Left lung (tissue), 10 donors: ENCODE measurements around the gene PKIG. TPM values are rescaled to one million over a fixed set of nuclear protein-coding genes. Genes with fewer than 3 reads are reported as not detected.

Source experiments
- ATAC-seq: fragments of 200-7000 bp; cut with Tn5 transposase; one replicate; pipeline ENCODE4 v1.9.1; 2020; ENCODE audit warnings: moderate library complexity
- DNase-seq, 4 donors: peaks; one replicate each; pipeline ENCODE4 v3.0.0-alpha.2; 2013 to 2020
- H3K27ac ChIP-seq, 2 donors: fragments of 200-600 bp; sonication (generic) in 1 of 2; one replicate each; pipeline versions ENCODE4 v1.5.0 to v1.8.0; 2020 to 2021
- H3K27me3 ChIP-seq, 2 donors: fragments of 200-600 bp; sonication (generic) in 1 of 2; one replicate each; pipeline versions ENCODE4 v1.5.0 to v1.8.0; 2020 to 2021
- H3K36me3 ChIP-seq, 2 donors: fragments of 200-600 bp; sonication (generic) in 1 of 2; one replicate each; pipeline versions ENCODE4 v1.5.0 to v1.8.0; 2020 to 2021
- H3K4me1 ChIP-seq, 2 donors: fragments of 200-600 bp; one replicate each; pipeline ENCODE4 v1.8.0; 2021
- H3K4me3 ChIP-seq, 2 donors: fragments of 200-600 bp; sonication (generic) in 1 of 2; one replicate each; pipeline versions ENCODE4 v1.5.0 to v1.8.0; 2020 to 2021; ENCODE audit warnings: mild to moderate bottlenecking in 1 of 2
- H3K9me3 ChIP-seq, 2 donors: fragments of 200-600 bp; sonication (generic) in 1 of 2; one replicate each; pipeline versions ENCODE4 v1.5.0 to v1.8.0; 2020 to 2021
- CTCF ChIP-seq, 2 donors: fragments of 200-600 bp; sonication (generic) in 1 of 2; IDR thresholded peaks; one replicate each; pipeline versions ENCODE4 v1.5.0 to v1.8.0; 2021; ENCODE audit warnings: antibody characterized with exemption in 2 of 2
- intact Hi-C, 2 donors: fragments of 100-400 bp; cut with DNase I; formaldehyde crosslinking; loops; one replicate each; pipeline versions ENCODE4 v1.11.2 to v1.14.2; 2022
- polyA plus RNA-seq, 6 donors: library from polyadenylated mRNA; unstranded; fragments of 120-200 nt; gene quantifications; one replicate each; pipeline ENCODE4 v1.2.1, GENCODE V29; 2013; ENCODE audit not compliant: insufficient read length in 6 of 6
- total RNA-seq, 2 donors: library from RNA; stranded (reverse); fragmentation: NEBNext Ultra II Directional; extraction: Animal tissue kit (Norgen Biotek cat#: 25700); gene quantifications; one replicate each; pipeline ENCODE4 v1.2.1, GENCODE V29; 2021
- donor health status: DM: no; HTN: yes; CAD: no.
- donor health status: DM: no; HTN: no; CAD: no.

The PKIG gene
- total and polyA plus RNA-seq, 8 donors, result 40.1 to 67.7 (median 55.2) TPM

DNA sequence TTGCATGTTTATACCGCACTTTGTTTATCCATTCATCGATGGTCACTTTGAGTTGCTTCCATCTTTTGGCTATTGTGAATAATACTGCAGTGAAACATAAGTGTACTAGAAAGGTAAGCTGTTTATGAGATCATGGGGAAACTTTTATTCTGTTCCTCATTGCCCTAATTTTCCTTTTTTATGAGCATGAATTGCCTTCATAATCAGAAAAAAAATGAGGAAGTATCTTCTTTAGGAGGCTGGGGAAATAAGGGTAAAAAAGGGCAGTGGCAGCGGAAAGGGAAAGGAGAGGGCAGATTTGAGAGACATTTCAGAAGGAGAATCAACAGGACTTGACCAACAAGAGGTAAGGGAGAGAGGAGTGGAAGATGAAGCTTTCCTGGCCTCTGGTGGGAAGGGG is 46.2 kb upstream of the PKIG start:
- DNase-seq (no peak), ATAC-seq (no peak)
- Histone ChIP-seq H3K4me3 (no peak overlapping the region), H3K27me3 (peaks cover 0 to 5% of the 10 kb centered on the region in 2 donors), H3K36me3 (no peaks in the 10 kb centered on the region), H3K4me1 (peaks cover 0 to 36% of the 10 kb centered on the region in 2 donors), H3K27ac (peak overlapping the region in 1 of 2 donors; percentile 18), H3K9me3 (no peaks in the 10 kb centered on the region)
- no peak for TF ChIP-seq CTCF (IDR thresholded peaks at IDR 0.05)
- intact Hi-C loops, result no loop called here

- H3K9me3 ChIP-seq, result no peaks in the 10 kb centered on the region
- H3K4me1 ChIP-seq, result peaks cover 3 to 29% of the 10 kb centered on the region in 2 donors
- TF ChIP-seq CTCF (IDR thresholded peaks at IDR 0.05), result no peak
- H3K27me3 ChIP-seq, result no peaks in the 10 kb centered on the region
- H3K4me3 ChIP-seq, result no peak overlapping the region
- ATAC-seq (no peak), DNase-seq (no peak)
- intact Hi-C loops, result no loop called here
- H3K36me3 ChIP-seq, result no peaks in the 10 kb centered on the region
- no peak overlapping the region for H3K27ac ChIP-seq
Observed at GRCh38 chr20:44537993-44538392, 44.4 kb upstream of the PKIG start.

DNA sequence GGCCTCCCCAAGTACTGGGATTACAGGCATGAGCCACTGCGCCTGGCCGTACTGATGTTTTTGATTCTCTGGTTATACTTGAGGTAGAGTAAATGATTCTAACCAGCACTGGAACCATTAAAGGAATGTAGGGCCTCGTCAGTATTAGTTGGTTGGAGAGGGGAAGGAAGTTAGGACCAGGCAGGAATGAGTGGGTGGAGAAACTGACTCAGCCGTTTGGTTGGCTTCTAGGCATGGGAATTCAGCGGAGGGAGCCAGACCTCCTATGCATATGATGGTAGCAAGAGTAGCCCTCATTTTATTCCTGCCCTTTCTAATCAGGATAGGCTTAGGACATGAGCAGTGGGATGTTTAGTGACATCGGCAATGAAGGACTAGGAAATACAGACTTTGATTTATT is 41.5 kb upstream of the PKIG start:
- no peaks in the 10 kb centered on the region for H3K36me3 ChIP-seq
- no peaks in the 10 kb centered on the region for H3K27me3 ChIP-seq
- H3K4me3 ChIP-seq, result no peak overlapping the region
- H3K9me3 ChIP-seq, result no peaks in the 10 kb centered on the region
- DNase-seq, result no peak
- intact Hi-C loops, result no loop called here
- H3K27ac ChIP-seq, result no peak overlapping the region
- peaks cover 6 to 27% of the 10 kb centered on the region in 2 donors for H3K4me1 ChIP-seq
- no peak for TF ChIP-seq CTCF (IDR thresholded peaks at IDR 0.05)
- ATAC-seq, result peak; percentile 44

- TF ChIP-seq CTCF (IDR thresholded peaks at IDR 0.05), result no peak
- Histone ChIP-seq H3K9me3 (no peaks in the 10 kb centered on the region), H3K27me3 (no peaks in the 10 kb centered on the region), H3K4me1 (peaks cover 6 to 16% of the 10 kb centered on the region in 2 donors), H3K27ac (no peak overlapping the region), H3K4me3 (no peak overlapping the region), H3K36me3 (no peaks in the 10 kb centered on the region)
- ATAC-seq (no peak), DNase-seq (no peak)
- intact Hi-C loops, result no loop called here
Observed at GRCh38 chr20:44541992-44542391, 40.4 kb upstream of the PKIG start.

DNA sequence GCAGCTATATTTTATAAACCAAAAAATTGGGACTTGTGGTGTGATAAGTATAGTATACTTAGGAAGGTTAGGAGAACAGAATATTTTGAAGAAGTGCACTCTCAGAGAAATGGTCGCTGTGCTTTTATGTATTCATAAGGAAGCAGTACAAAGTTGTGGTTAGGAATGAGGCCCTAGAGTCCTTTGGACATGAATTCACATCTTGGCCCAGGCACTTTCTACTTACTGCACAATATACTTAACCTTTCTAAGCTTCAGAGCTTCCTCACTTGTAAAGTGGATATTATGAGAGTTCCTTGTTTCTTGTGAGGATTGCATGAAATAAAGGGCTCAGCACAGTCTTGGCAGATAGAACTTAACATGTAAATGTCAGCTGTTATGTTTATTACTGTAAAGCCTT is 39.5 kb upstream of the PKIG start:
- Histone ChIP-seq H3K4me3 (no peak overlapping the region), H3K27me3 (no peaks in the 10 kb centered on the region), H3K4me1 (peaks cover 6 to 16% of the 10 kb centered on the region in 2 donors), H3K9me3 (no peaks in the 10 kb centered on the region), H3K27ac (no peak overlapping the region), H3K36me3 (no peaks in the 10 kb centered on the region)
- TF ChIP-seq CTCF (IDR thresholded peaks at IDR 0.05), result no peak
- ATAC-seq (peak; percentile 67), DNase-seq (no peak)
- intact Hi-C loops, result no loop called here
